Activated CD4-positive, alpha-beta memory T cell treated with anti-CD3 and anti-CD28 coated beads, Interleukin-2, amount 10 ng/mL, durations not matched to agents 7 days and 5 days (primary cell): Measurements from ENCODE around the gene CUTA. TPM values are rescaled to one million over a fixed set of nuclear protein-coding genes. Genes with fewer than 3 reads are reported as not detected.

Experiments used
- CTCF ChIA-PET: fragments of 350-600 bp; sonication (Branson Sonifier 250); formaldehyde crosslinking; loops from one replicate; lab custom pipeline; 2021; ENCODE audit warnings: antibody characterized with exemption, inconsistent platforms; lab: Charles Lee
- POLR2A ChIA-PET: fragments of 350-600 bp; sonication (Branson Sonifier 250); formaldehyde crosslinking; loops from one replicate; lab custom pipeline; 2021; ENCODE audit warnings: antibody characterized with exemption; lab: Charles Lee
- DNase-seq: peaks from one replicate; pipeline ENCODE4 v3.0.0-alpha.2; 2020
- H3K27ac Mint-ChIP-seq: one replicate; pipeline ENCODE4 v1.8.0; 2021; ENCODE audit warnings: mild to moderate bottlenecking, mixed read lengths
- H3K27me3 Mint-ChIP-seq: one replicate; pipeline ENCODE4 v1.8.0; 2021; ENCODE audit warnings: mixed read lengths
- H3K36me3 Mint-ChIP-seq: one replicate; pipeline ENCODE4 v1.8.0; 2021; ENCODE audit warnings: low read depth, mixed read lengths
- H3K4me1 Mint-ChIP-seq: one replicate; pipeline ENCODE4 v1.8.0; 2021; ENCODE audit warnings: mixed read lengths
- H3K4me3 Mint-ChIP-seq: one replicate; pipeline ENCODE4 v1.8.0; 2021; ENCODE audit warnings: mild to moderate bottlenecking, mixed read lengths
- H3K9me3 Mint-ChIP-seq: one replicate; pipeline ENCODE4 v1.8.0; 2021; ENCODE audit warnings: mixed read lengths
- total RNA-seq, 2 experiments: library from RNA; stranded (reverse); gene quantifications; one replicate each; pipeline ENCODE4 v1.2.3, GENCODE V29; 2021

CUTA gene
- total RNA-seq, 2 experiments from 2014 or later: 243 TPM

- peaks cover 51% of the 10 kb centered on the region for H3K36me3 Mint-ChIP-seq
- H3K4me3 Mint-ChIP-seq: no peak overlapping the region
- ChIA-PET POLR2A (no interaction called here), CTCF (interaction anchor here (0.7 kb wide), 2 partner anchors 249 to 335 kb away, joined by 3 to 4 read pairs; no protein-coding TSS in a partner anchor)
- H3K9me3 Mint-ChIP-seq: no peaks in the 10 kb centered on the region
- peaks cover 33% of the 10 kb centered on the region for H3K4me1 Mint-ChIP-seq
- no peaks in the 10 kb centered on the region for H3K27me3 Mint-ChIP-seq
- DNase-seq: no peak
- H3K27ac Mint-ChIP-seq: no peak overlapping the region
Measured at GRCh38 chr6:33434961-33435360, 17.1 kb upstream of the CUTA start.

GRCh38 chr6:33433544-33434191, 15.8 kb upstream of the CUTA start:
- Mint-ChIP-seq H3K4me1 (peaks cover 46% of the 10 kb centered on the region), H3K36me3 (peaks cover 42% of the 10 kb centered on the region), H3K9me3 (no peaks in the 10 kb centered on the region), H3K4me3 (no peak overlapping the region), H3K27ac (no peak overlapping the region), H3K27me3 (no peaks in the 10 kb centered on the region)
- POLR2A ChIA-PET: no interaction called here
- CTCF ChIA-PET: no interaction called here
- no peak for DNase-seq

GRCh38 chr6:33433001-33433543, 15.2 kb upstream of the CUTA start:
- H3K27ac Mint-ChIP-seq: peak overlapping the region; percentile 7
- H3K36me3 Mint-ChIP-seq: peaks cover 39% of the 10 kb centered on the region
- ChIA-PET CTCF (no interaction called here), POLR2A (no interaction called here)
- H3K27me3 Mint-ChIP-seq: no peaks in the 10 kb centered on the region
- DNase-seq: no peak
- no peak overlapping the region for H3K4me3 Mint-ChIP-seq
- H3K4me1 Mint-ChIP-seq: peaks cover 51% of the 10 kb centered on the region
- no peaks in the 10 kb centered on the region for H3K9me3 Mint-ChIP-seq

- Mint-ChIP-seq H3K4me3 (peak overlapping the region; percentile 21), H3K4me1 (peaks cover 52% of the 10 kb centered on the region), H3K9me3 (no peaks in the 10 kb centered on the region), H3K27ac (peak overlapping the region; percentile 7), H3K36me3 (peaks cover 36% of the 10 kb centered on the region), H3K27me3 (no peaks in the 10 kb centered on the region)
- POLR2A ChIA-PET: interaction anchor here (4.2 kb wide), 1 partner anchor 16 kb away, joined by 32 read pairs; the partner anchor contains the start of gene CUTA
- no peak for DNase-seq
- CTCF ChIA-PET: no interaction called here
Measured at GRCh38 chr6:33432546-33432945, 14.6 kb upstream of the CUTA start.

- Mint-ChIP-seq H3K4me1 (peaks cover 58% of the 10 kb centered on the region), H3K36me3 (peaks cover 32% of the 10 kb centered on the region), H3K27ac (no peak overlapping the region), H3K4me3 (peak overlapping the region; percentile 12), H3K27me3 (no peaks in the 10 kb centered on the region), H3K9me3 (no peaks in the 10 kb centered on the region)
- DNase-seq: no peak
- ChIA-PET POLR2A (interaction anchor here (1.2 to 4.2 kb wide), 4 partner anchors 14 to 160 kb away, joined by 3 to 32 read pairs (median 14); partner anchors contain the start of genes CUTA, RPS18, VPS52 and ZBTB9), CTCF (interaction anchor here (1.3 kb wide), 1 partner anchor 42 kb away, joined by 6 read pairs; no protein-coding TSS in a partner anchor)
Measured at GRCh38 chr6:33431880-33432541, 14.1 kb upstream of the CUTA start.

- no peaks in the 10 kb centered on the region for H3K9me3 Mint-ChIP-seq
- no peaks in the 10 kb centered on the region for H3K27me3 Mint-ChIP-seq
- ChIA-PET CTCF (interaction anchor here (0.8 to 2.1 kb wide), 12 partner anchors 9 to 177 kb away, joined by 3 to 14 read pairs (median 5); partner anchors contain the start of genes BAK1, CUTA, ZBTB22 and ZBTB9), POLR2A (interaction anchor here (0.6 to 4.2 kb wide), 22 partner anchors 9 to 280 kb away, joined by 3 to 32 read pairs (median 5); partner anchors contain the start of genes B3GALT4, BAK1, CUTA and ITPR3)
- peaks cover 25% of the 10 kb centered on the region for H3K36me3 Mint-ChIP-seq
- peak overlapping the region; percentile 84 for H3K4me3 Mint-ChIP-seq
- peaks cover 65% of the 10 kb centered on the region for H3K4me1 Mint-ChIP-seq
- peak overlapping the region; percentile 90 for H3K27ac Mint-ChIP-seq
- peak; percentile 86 for DNase-seq
Measured at GRCh38 chr6:33430991-33431879, 13.3 kb upstream of the CUTA start.

- ChIA-PET CTCF (interaction anchor here (1.0 to 2.1 kb wide), 11 partner anchors 9 to 178 kb away, joined by 3 to 14 read pairs (median 5); partner anchors contain the start of genes BAK1, CUTA, ZBTB22 and ZBTB9), POLR2A (interaction anchor here (0.6 to 4.2 kb wide), 23 partner anchors 10 to 458 kb away, joined by 3 to 32 read pairs (median 5); partner anchors contain the start of genes B3GALT4, BAK1, CUTA and ITPR3)
- Mint-ChIP-seq H3K36me3 (peaks cover 17% of the 10 kb centered on the region), H3K27me3 (no peaks in the 10 kb centered on the region), H3K4me1 (peaks cover 68% of the 10 kb centered on the region), H3K9me3 (no peaks in the 10 kb centered on the region), H3K4me3 (peak overlapping the region; percentile 84), H3K27ac (peak overlapping the region; percentile 90)
- no peak for DNase-seq
Measured at GRCh38 chr6:33430334-33430733, 12.4 kb upstream of the CUTA start.

- Mint-ChIP-seq H3K4me3 (peak overlapping the region; percentile 84), H3K27ac (peak overlapping the region; percentile 90), H3K4me1 (peaks cover 74% of the 10 kb centered on the region), H3K27me3 (no peaks in the 10 kb centered on the region), H3K36me3 (peaks cover 15% of the 10 kb centered on the region), H3K9me3 (no peaks in the 10 kb centered on the region)
- CTCF ChIA-PET: interaction anchor here (1.2 to 2.1 kb wide), 7 partner anchors 11 to 178 kb away, joined by 3 to 14 read pairs (median 5); partner anchors contain the start of genes CUTA, SYNGAP1 and ZBTB22
- peak; percentile 49 for DNase-seq
- POLR2A ChIA-PET: interaction anchor here (1.0 to 4.2 kb wide), 14 partner anchors 10 to 458 kb away, joined by 3 to 32 read pairs (median 6); partner anchors contain the start of genes B3GALT4, BAK1, CUTA and RPS18
Measured at GRCh38 chr6:33429750-33430052, 11.8 kb upstream of the CUTA start.

GRCh38 chr6:33428966-33429749, 11.3 kb upstream of the CUTA start:
- no peak for DNase-seq
- peaks cover 19% of the 10 kb centered on the region for H3K36me3 Mint-ChIP-seq
- peak overlapping the region; percentile 84 for H3K4me3 Mint-ChIP-seq
- no peaks in the 10 kb centered on the region for H3K9me3 Mint-ChIP-seq
- H3K27me3 Mint-ChIP-seq: no peaks in the 10 kb centered on the region
- ChIA-PET CTCF (interaction anchor here (0.6 to 2.1 kb wide), 7 partner anchors 10 to 179 kb away, joined by 3 to 8 read pairs (median 4); partner anchors contain the start of genes CUTA and SYNGAP1), POLR2A (interaction anchor here (0.6 to 4.2 kb wide), 14 partner anchors 11 to 457 kb away, joined by 3 to 32 read pairs (median 6); partner anchors contain the start of genes BAK1, CUTA, RING1 and RPS18)
- H3K27ac Mint-ChIP-seq: peak overlapping the region; percentile 90
- H3K4me1 Mint-ChIP-seq: peaks cover 79% of the 10 kb centered on the region

- Mint-ChIP-seq H3K36me3 (peaks cover 25% of the 10 kb centered on the region), H3K4me1 (peaks cover 81% of the 10 kb centered on the region), H3K9me3 (no peaks in the 10 kb centered on the region), H3K4me3 (peak overlapping the region; percentile 84), H3K27ac (peak overlapping the region; percentile 90), H3K27me3 (no peaks in the 10 kb centered on the region)
- POLR2A ChIA-PET: interaction anchor here (0.6 to 4.2 kb wide), 8 partner anchors 11 to 220 kb away, joined by 3 to 32 read pairs (median 3); partner anchors contain the start of genes CUTA, RING1, RPS18 and VPS52
- CTCF ChIA-PET: interaction anchor here (0.9 to 2.0 kb wide), 4 partner anchors 9 to 180 kb away, joined by 3 to 8 read pairs (median 4); partner anchors contain the start of genes CUTA and SYNGAP1
- DNase-seq: peak; percentile 47
Measured at GRCh38 chr6:33428224-33428965, 10.5 kb upstream of the CUTA start.
